Liver (tissue), 9 donors: ENCODE results near the gene SPATA16. TPM values are rescaled to one million over a fixed set of nuclear protein-coding genes. Genes with fewer than 3 reads are reported as not detected.

Experiments
- DNase-seq: peaks from one replicate; pipeline ENCODE4 v3.0.0-alpha.2; 2017; ENCODE audit warnings: low spot score
- H3K27ac ChIP-seq, 2 donors: one replicate each; pipeline ENCODE4 v1.7.0; 2013; ENCODE audit warnings: inconsistent platforms in 2 of 2, low read length in 2 of 2, control low read depth in 1 of 2, low read depth in 1 of 2, mild to moderate bottlenecking in 1 of 2
- H3K27me3 ChIP-seq, 4 donors: one replicate each; pipeline versions ENCODE4 v1.6.1 to v1.7.0; 2013; ENCODE audit warnings: low read length in 3 of 4, inconsistent platforms in 1 of 4, mild to moderate bottlenecking in 1 of 4, moderate library complexity in 1 of 4; ENCODE audit not compliant: control insufficient read depth in 4 of 4, insufficient read depth in 4 of 4
- H3K36me3 ChIP-seq, 4 donors: one replicate each; pipeline versions ENCODE4 v1.6.1 to v1.7.0; 2013; ENCODE audit warnings: low read length in 3 of 4, mild to moderate bottlenecking in 3 of 4, low read depth in 1 of 4, moderate library complexity in 1 of 4; ENCODE audit not compliant: control insufficient read depth in 4 of 4, insufficient read depth in 3 of 4
- H3K4me1 ChIP-seq, 4 donors: one replicate each; pipeline versions ENCODE4 v1.6.1 to v1.7.0; 2013; ENCODE audit warnings: low read length in 3 of 4, mild to moderate bottlenecking in 3 of 4, moderate library complexity in 1 of 4; ENCODE audit not compliant: control insufficient read depth in 4 of 4, insufficient read depth in 4 of 4
- H3K4me3 ChIP-seq, 3 donors: one replicate each; pipeline versions ENCODE4 v1.6.1 to v1.7.0; 2013; ENCODE audit warnings: low read length in 3 of 3, control low read depth in 1 of 3, low read depth in 1 of 3, mild to moderate bottlenecking in 1 of 3
- H3K9ac ChIP-seq, 2 donors: one replicate each; pipeline ENCODE4 v1.7.0; 2013; ENCODE audit warnings: low read length in 2 of 2, mild to moderate bottlenecking in 2 of 2, moderate library complexity in 2 of 2, control low read depth in 1 of 2, low read depth in 1 of 2
- H3K9me3 ChIP-seq, 4 donors: one replicate each; pipeline versions ENCODE4 v1.6.1 to v1.7.0; 2013; ENCODE audit warnings: low read length in 3 of 4; ENCODE audit not compliant: control insufficient read depth in 4 of 4
- ATF3 ChIP-seq: IDR thresholded peaks from 2 replicates; pipeline ENCODE4 v1.6.1; 2016; ENCODE audit warnings: antibody characterized with exemption
- EGR1 ChIP-seq, 2 donors: IDR thresholded peaks; 2 replicates each; pipeline ENCODE4 v1.6.1; 2016 to 2018; ENCODE audit warnings: antibody characterized with exemption in 2 of 2, low read depth in 2 of 2
- FOXA2 ChIP-seq: IDR thresholded peaks from 2 replicates; pipeline ENCODE4 v1.6.1; 2016; ENCODE audit warnings: antibody characterized with exemption
- GABPA ChIP-seq, 2 donors: IDR thresholded peaks in 1 of 2; conservative IDR thresholded peaks in 1 of 2; 2 replicates each; pipeline ENCODE4 v1.6.1; 2016; ENCODE audit warnings: antibody characterized with exemption in 2 of 2, mild to moderate bottlenecking in 1 of 2, moderate library complexity in 1 of 2
- HNF4A ChIP-seq, 2 donors: conservative IDR thresholded peaks; 2 replicates each; pipeline ENCODE4 v1.6.1; 2016; ENCODE audit warnings: antibody characterized with exemption in 2 of 2, mild to moderate bottlenecking in 2 of 2
- HNF4G ChIP-seq: IDR thresholded peaks from 2 replicates; pipeline ENCODE4 v1.6.1; 2016; ENCODE audit warnings: antibody characterized with exemption
- NR2F2 ChIP-seq: IDR thresholded peaks from 2 replicates; pipeline ENCODE4 v1.6.1; 2016; ENCODE audit warnings: antibody characterized with exemption
- RAD21 ChIP-seq, 2 donors: IDR thresholded peaks; 2 replicates each; pipeline ENCODE4 v1.6.1; 2016; ENCODE audit warnings: antibody characterized with exemption in 2 of 2, mild to moderate bottlenecking in 2 of 2
- RXRA ChIP-seq, 2 donors: IDR thresholded peaks; 2 replicates each; pipeline ENCODE4 v1.6.1; 2017 to 2018; ENCODE audit warnings: antibody characterized with exemption in 2 of 2, mild to moderate bottlenecking in 1 of 2
- SP1 ChIP-seq: IDR thresholded peaks from 2 replicates; pipeline ENCODE4 v1.6.1; 2018; ENCODE audit warnings: antibody characterized with exemption, mild to moderate bottlenecking
- WGBS: extraction: QIAGEN DNeasy Blood & Tissue Kit; methylation state at CpG from one replicate; pipeline ENCODE4 v1.1.7; 2013; 5-methylcytosine and 5-hydroxymethylcytosine counted together
- polyA plus RNA-seq, 2 donors: library from polyadenylated mRNA; stranded (reverse) in 1 of 2; unstranded in 1 of 2; fragments of 200-250 nt in 1 of 2; fragments of >200 nt in 1 of 2; fragmentation: Nextera tagmentation in 1 of 2; extraction: Ambion mirVana in 1 of 2; gene quantifications; one replicate each; pipeline versions ENCODE4 v1.2.1 to v1.2.3, GENCODE V29; 2013 to 2015
- total RNA-seq, 2 donors: library from RNA; depleted of rRNA; stranded (reverse); fragments of >200 nt; gene quantifications; one replicate each; pipeline ENCODE4 v1.2.3, GENCODE V29; 2014
- TF ChIP-seq, protein P1 (sequence below): IDR thresholded peaks from 2 replicates; pipeline ENCODE4 v1.6.1; 2016; ENCODE audit warnings: antibody characterized with exemption
- TF ChIP-seq, protein P2 (sequence below): fragments of 150-350 bp; IDR thresholded peaks from 2 replicates; pipeline ENCODE4 v1.5.1; 2017; ENCODE audit warnings: improper control_type of control experiment, low read depth, low read length; ENCODE audit not compliant: missing input control
- donor health status: healthy.
- donor health status: healthy.
- donor health status: healthy.
- donor health status: healthy.
- donor health status: healthy.

The SPATA16 gene
- total and polyA plus RNA-seq, 4 donors = not detected

DNA sequence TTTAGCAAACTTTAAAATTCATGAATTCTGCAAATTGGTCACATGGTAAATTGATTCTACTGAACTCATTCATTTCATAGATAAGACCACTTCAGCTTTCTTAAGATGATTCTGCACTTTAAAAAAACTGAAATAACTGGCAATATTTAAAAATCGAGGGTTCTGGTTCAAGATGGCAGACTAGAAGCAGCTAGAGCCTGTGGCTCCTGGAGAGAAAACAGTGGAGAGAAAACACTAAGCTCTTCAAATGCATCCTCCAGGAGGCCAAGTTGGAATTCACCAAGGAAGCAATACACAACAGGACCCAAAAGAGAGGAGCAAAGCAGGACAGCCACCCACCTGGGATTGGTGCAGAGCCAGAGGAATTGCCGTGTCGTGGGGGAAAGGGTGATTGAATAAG, 132.1 kb downstream of the SPATA16 start:
- TF ChIP-seq EGR1 (IDR thresholded peaks at IDR 0.05; ENCODE audit: low read depth in 2 of 2) (no peak), FOXA2 (no peak), ATF3 (no peak), HNF4A (conservative IDR thresholded peaks at IDR 0.05) (no peak)
- TF ChIP-seq, protein P1, sequence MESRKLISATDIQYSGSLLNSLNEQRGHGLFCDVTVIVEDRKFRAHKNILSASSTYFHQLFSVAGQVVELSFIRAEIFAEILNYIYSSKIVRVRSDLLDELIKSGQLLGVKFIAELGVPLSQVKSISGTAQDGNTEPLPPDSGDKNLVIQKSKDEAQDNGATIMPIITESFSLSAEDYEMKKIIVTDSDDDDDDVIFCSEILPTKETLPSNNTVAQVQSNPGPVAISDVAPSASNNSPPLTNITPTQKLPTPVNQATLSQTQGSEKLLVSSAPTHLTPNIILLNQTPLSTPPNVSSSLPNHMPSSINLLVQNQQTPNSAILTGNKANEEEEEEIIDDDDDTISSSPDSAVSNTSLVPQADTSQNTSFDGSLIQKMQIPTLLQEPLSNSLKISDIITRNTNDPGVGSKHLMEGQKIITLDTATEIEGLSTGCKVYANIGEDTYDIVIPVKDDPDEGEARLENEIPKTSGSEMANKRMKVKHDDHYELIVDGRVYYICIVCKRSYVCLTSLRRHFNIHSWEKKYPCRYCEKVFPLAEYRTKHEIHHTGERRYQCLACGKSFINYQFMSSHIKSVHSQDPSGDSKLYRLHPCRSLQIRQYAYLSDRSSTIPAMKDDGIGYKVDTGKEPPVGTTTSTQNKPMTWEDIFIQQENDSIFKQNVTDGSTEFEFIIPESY = no peak
- Histone ChIP-seq H3K9ac (no peak overlapping the region), H3K27ac (no peak overlapping the region), H3K36me3 (no peaks in the 10 kb centered on the region), H3K27me3 (no peaks in the 10 kb centered on the region), H3K4me1 (no peaks in the 10 kb centered on the region), H3K9me3 (no peaks in the 10 kb centered on the region), H3K4me3 (no peak overlapping the region)
- 87% methylated on average over 3 of the region's 3 CpGs for WGBS
- no peak for DNase-seq

DNA sequence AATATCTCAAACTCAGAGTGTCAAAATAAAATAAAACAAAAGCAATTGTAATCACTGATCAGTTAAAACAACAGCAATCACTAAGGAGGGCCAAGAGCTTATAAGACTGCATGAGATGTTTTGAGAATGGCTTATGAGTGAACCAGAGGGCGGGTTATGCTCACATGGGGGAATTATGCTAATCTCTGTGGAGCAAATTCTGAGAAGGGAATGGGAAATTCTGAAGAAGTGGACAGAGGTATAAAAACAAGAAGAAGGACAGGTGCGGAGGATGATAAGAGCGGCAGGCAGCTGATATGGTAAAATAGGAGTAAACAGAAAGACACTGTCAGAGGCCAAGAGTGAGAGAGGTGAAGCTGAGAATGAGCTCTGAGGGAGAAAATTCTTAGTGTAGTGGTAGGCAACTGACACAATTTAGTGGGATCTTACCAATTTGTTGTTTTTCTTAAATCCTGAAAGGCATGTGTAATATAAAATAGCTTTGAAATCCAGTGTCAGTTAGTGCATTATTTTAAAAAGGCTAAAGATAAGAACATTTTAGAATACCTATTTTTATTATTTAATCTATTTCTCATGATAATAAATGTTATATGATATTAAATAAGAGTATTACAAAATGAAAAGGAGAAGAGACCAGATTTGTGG, 133.8 kb downstream of the SPATA16 start:
- H3K4me1 ChIP-seq = no peaks in the 10 kb centered on the region

GRCh38 chr3:173006006-173006405, 135.0 kb downstream of the SPATA16 start:
- Histone ChIP-seq H3K4me1 (no peaks in the 10 kb centered on the region), H3K27ac (no peak overlapping the region), H3K4me3 (no peak overlapping the region), H3K9ac (no peak overlapping the region), H3K36me3 (no peaks in the 10 kb centered on the region), H3K27me3 (no peaks in the 10 kb centered on the region), H3K9me3 (no peaks in the 10 kb centered on the region)
- DNase-seq = no peak
- no peak for TF ChIP-seq EGR1 (IDR thresholded peaks at IDR 0.05; ENCODE audit: low read depth in 2 of 2)
- TF ChIP-seq, protein P2, sequence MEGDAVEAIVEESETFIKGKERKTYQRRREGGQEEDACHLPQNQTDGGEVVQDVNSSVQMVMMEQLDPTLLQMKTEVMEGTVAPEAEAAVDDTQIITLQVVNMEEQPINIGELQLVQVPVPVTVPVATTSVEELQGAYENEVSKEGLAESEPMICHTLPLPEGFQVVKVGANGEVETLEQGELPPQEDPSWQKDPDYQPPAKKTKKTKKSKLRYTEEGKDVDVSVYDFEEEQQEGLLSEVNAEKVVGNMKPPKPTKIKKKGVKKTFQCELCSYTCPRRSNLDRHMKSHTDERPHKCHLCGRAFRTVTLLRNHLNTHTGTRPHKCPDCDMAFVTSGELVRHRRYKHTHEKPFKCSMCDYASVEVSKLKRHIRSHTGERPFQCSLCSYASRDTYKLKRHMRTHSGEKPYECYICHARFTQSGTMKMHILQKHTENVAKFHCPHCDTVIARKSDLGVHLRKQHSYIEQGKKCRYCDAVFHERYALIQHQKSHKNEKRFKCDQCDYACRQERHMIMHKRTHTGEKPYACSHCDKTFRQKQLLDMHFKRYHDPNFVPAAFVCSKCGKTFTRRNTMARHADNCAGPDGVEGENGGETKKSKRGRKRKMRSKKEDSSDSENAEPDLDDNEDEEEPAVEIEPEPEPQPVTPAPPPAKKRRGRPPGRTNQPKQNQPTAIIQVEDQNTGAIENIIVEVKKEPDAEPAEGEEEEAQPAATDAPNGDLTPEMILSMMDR = no peak
- TF ChIP-seq RAD21 (IDR thresholded peaks at IDR 0.05) = no peak
- TF ChIP-seq GABPA (IDR thresholded peaks at IDR 0.05 in 1 of 2, conservative IDR thresholded peaks at IDR 0.05 in 1 of 2) = no peak

More for the DNA sequence above, 133.8 kb downstream of the SPATA16 start:
- no peak for DNase-seq
- Histone ChIP-seq H3K27ac (no peak overlapping the region), H3K9ac (no peak overlapping the region), H3K4me3 (no peak overlapping the region), H3K36me3 (no peaks in the 10 kb centered on the region), H3K9me3 (no peaks in the 10 kb centered on the region), H3K27me3 (no peaks in the 10 kb centered on the region)
- 40% methylated on average over 3 of the region's 3 CpGs for WGBS
- TF ChIP-seq FOXA2 = no peak
- no peak for TF ChIP-seq HNF4G
- no peak for TF ChIP-seq NR2F2
- no peak for TF ChIP-seq GABPA (IDR thresholded peaks at IDR 0.05 in 1 of 2, conservative IDR thresholded peaks at IDR 0.05 in 1 of 2)
- no peak for TF ChIP-seq SP1
- no peak for TF ChIP-seq RXRA (IDR thresholded peaks at IDR 0.05)
